ENCODE results near the gene E2F3. TPM values are rescaled to one million over a fixed set of nuclear protein-coding genes. Genes with fewer than 3 reads are reported as not detected.

E2F3 gene
- total and polyA plus RNA-seq, 9 donors, result 2.5 to 13.2 (median 8.7) TPM

- Histone ChIP-seq H3K4me1 (ENCODE audit: control insufficient read depth, insufficient read depth, low read length) (peaks cover 4% of the 10 kb centered on the region), H3K36me3 (ENCODE audit: control insufficient read depth, insufficient read depth, low read length) (peaks cover 7% of the 10 kb centered on the region), H3K27ac (ENCODE audit: low read length) (no peak overlapping the region), H3K27me3 (ENCODE audit: control insufficient read depth, insufficient read depth, low read length) (no peaks in the 10 kb centered on the region), H3K4me3 (ENCODE audit: low read length) (no peak overlapping the region), H3K9me3 (replicated peaks; ENCODE audit: control insufficient read depth, low read depth, low read length) (no peaks in the 10 kb centered on the region)
- no peak for DNase-seq
- 97% methylated on average over 6 of the region's 12 CpGs for WGBS (ENCODE audit: insufficient coverage)
Observed at GRCh38 chr6:20411953-20412681, 10.4 kb downstream of the E2F3 start.

DNA sequence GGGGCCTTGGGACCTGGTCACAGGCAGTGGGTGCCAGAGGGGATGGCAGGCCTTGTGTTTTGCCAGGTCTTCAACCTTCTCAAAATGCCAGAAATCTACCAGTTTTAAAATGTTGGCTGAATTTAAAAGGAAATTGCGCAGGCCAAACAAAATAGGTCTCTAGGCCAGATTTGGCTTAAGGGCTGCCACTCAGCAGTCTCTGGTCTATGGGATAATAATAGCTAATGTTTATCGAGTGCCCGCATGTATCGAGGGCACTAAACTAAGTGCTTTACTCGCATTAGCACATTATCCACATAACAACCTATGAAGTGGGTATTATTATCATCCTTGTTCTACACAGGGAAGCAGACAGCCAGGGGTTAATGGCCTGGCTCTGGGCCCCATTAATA, 11.0 kb downstream of the E2F3 start:
- Histone ChIP-seq H3K27me3 (ENCODE audit: control insufficient read depth, insufficient read depth, low read length) (no peaks in the 10 kb centered on the region), H3K4me1 (ENCODE audit: control insufficient read depth, insufficient read depth, low read length) (peaks cover 4% of the 10 kb centered on the region), H3K9me3 (replicated peaks; ENCODE audit: control insufficient read depth, low read depth, low read length) (no peaks in the 10 kb centered on the region), H3K36me3 (ENCODE audit: control insufficient read depth, insufficient read depth, low read length) (peaks cover 7% of the 10 kb centered on the region), H3K27ac (ENCODE audit: low read length) (no peak overlapping the region), H3K4me3 (ENCODE audit: low read length) (no peak overlapping the region)
- no CpG with 5 or more reads among the region's 5 CpGs for WGBS (ENCODE audit: insufficient coverage)
- no peak for DNase-seq

DNA sequence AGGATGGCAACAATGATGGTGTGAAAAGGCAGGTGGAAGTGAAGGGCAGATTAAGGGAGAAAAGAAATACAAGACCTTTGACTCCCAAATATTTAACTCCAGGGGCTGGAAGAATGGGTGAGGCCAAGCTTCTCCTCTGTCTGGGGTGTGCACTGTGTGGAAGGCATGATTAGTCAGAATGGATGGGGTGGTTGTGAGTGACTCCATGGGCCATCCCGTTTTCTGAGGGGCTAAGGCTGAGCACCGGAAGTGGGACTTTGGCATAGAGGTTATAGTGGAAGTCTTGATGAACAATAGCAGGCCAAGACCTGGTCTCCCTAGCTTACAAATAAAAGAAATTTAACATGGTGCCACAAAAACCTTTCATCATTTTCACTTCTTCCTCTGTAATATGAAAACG, 12.1 kb downstream of the E2F3 start:
- H3K27me3 ChIP-seq (ENCODE audit: control insufficient read depth, insufficient read depth, low read length), result no peaks in the 10 kb centered on the region
- H3K9me3 ChIP-seq (replicated peaks; ENCODE audit: control insufficient read depth, low read depth, low read length), result no peaks in the 10 kb centered on the region
- no peak overlapping the region for H3K27ac ChIP-seq (ENCODE audit: low read length)
- no peak overlapping the region for H3K4me3 ChIP-seq (ENCODE audit: low read length)
- peaks cover 4% of the 10 kb centered on the region for H3K4me1 ChIP-seq (ENCODE audit: control insufficient read depth, insufficient read depth, low read length)
- 83% methylated on average over 1 of the region's 3 CpGs for WGBS (ENCODE audit: insufficient coverage)
- peaks cover 7% of the 10 kb centered on the region for H3K36me3 ChIP-seq (ENCODE audit: control insufficient read depth, insufficient read depth, low read length)
- no peak for DNase-seq

GRCh38 chr6:20414711-20415110, 13.0 kb downstream of the E2F3 start:
- 83% methylated on average over 3 of the region's 8 CpGs for WGBS (ENCODE audit: insufficient coverage)
- no peak for DNase-seq
- peaks cover 4% of the 10 kb centered on the region for H3K4me1 ChIP-seq (ENCODE audit: control insufficient read depth, insufficient read depth, low read length)
- peaks cover 7% of the 10 kb centered on the region for H3K36me3 ChIP-seq (ENCODE audit: control insufficient read depth, insufficient read depth, low read length)
- H3K9me3 ChIP-seq (replicated peaks; ENCODE audit: control insufficient read depth, low read depth, low read length), result no peaks in the 10 kb centered on the region
- H3K27ac ChIP-seq (ENCODE audit: low read length), result no peak overlapping the region
- no peak overlapping the region for H3K4me3 ChIP-seq (ENCODE audit: low read length)
- H3K27me3 ChIP-seq (ENCODE audit: control insufficient read depth, insufficient read depth, low read length), result no peaks in the 10 kb centered on the region

DNA sequence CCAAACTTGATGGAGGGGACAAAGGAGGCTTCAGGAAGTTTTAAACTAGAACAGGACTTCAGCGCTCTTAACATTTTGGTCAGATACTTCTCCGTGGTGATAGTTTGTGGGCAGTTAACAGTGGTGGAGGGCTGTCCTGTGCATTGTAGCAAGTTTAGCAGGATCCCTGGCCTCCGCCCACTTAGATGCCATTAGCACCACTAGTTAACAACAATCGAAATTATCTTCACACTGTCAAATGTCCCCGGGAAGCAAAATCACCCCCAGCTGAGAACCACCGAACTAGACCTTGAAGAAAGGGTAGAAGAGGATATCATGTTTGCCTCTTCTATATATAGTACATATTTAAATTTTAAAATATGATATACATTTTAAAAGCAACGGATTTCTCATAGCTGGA, 13.6 kb downstream of the E2F3 start:
- Histone ChIP-seq H3K4me1 (ENCODE audit: control insufficient read depth, insufficient read depth, low read length) (peaks cover 4% of the 10 kb centered on the region), H3K27ac (ENCODE audit: low read length) (no peak overlapping the region)
- no CpG with 5 or more reads among the region's 7 CpGs for WGBS (ENCODE audit: insufficient coverage)

DNA sequence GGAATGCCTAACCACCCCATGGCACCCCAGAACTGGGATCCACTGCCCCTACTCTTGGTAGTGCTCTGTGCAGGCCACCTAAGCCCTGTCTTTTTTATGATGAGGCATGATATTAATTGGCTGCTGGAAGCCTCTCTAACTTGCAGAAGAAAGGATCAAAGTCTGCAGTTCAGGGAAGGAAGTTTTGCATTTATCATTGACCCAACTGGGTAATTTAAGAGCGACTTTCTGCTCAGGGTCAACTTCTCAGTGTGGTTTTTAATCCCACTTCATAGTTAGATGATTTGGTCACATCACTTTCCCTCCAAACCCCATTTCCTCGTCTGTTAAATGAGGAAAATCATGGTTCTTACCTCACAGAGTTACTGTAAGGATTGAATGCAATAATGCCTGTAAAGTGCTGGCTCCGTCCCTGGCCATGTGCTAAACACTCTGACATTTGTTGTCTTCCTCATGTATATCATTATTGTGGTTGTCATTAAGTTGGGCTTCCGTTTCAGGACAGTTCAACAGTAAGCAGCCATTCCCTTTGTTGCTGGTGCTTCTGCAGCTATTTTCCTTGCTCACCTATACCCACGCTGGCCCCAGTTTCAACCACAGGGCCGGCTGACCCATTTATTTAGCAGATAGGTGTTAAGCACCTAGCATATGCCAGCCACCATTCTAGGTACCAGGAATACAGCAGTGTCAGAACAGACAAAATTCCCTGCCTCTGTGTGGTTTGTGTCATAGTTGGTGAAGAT, 14.2 kb downstream of the E2F3 start:
- WGBS (ENCODE audit: insufficient coverage), result 59% methylated on average over 3 of the region's 6 CpGs
- H3K4me1 ChIP-seq (ENCODE audit: control insufficient read depth, insufficient read depth, low read length), result peaks cover 4% of the 10 kb centered on the region
- peaks cover 7% of the 10 kb centered on the region for H3K36me3 ChIP-seq (ENCODE audit: control insufficient read depth, insufficient read depth, low read length)
- H3K27me3 ChIP-seq (ENCODE audit: control insufficient read depth, insufficient read depth, low read length), result no peaks in the 10 kb centered on the region
- H3K27ac ChIP-seq (ENCODE audit: low read length), result no peak overlapping the region
- no peak overlapping the region for H3K4me3 ChIP-seq (ENCODE audit: low read length)
- DNase-seq, result no peak
- H3K9me3 ChIP-seq (replicated peaks; ENCODE audit: control insufficient read depth, low read depth, low read length), result no peaks in the 10 kb centered on the region

More for the DNA sequence above, 13.6 kb downstream of the E2F3 start:
- DNase-seq, result no peak
- no peaks in the 10 kb centered on the region for H3K27me3 ChIP-seq (ENCODE audit: control insufficient read depth, insufficient read depth, low read length)
- no peak overlapping the region for H3K4me3 ChIP-seq (ENCODE audit: low read length)
- H3K9me3 ChIP-seq (replicated peaks; ENCODE audit: control insufficient read depth, low read depth, low read length), result no peaks in the 10 kb centered on the region
- peaks cover 7% of the 10 kb centered on the region for H3K36me3 ChIP-seq (ENCODE audit: control insufficient read depth, insufficient read depth, low read length)

- Histone ChIP-seq H3K4me1 (ENCODE audit: control insufficient read depth, insufficient read depth, low read length) (peaks cover 4% of the 10 kb centered on the region), H3K27ac (ENCODE audit: low read length) (no peak overlapping the region), H3K27me3 (ENCODE audit: control insufficient read depth, insufficient read depth, low read length) (no peaks in the 10 kb centered on the region), H3K36me3 (ENCODE audit: control insufficient read depth, insufficient read depth, low read length) (peaks cover 7% of the 10 kb centered on the region), H3K4me3 (ENCODE audit: low read length) (no peak overlapping the region), H3K9me3 (replicated peaks; ENCODE audit: control insufficient read depth, low read depth, low read length) (no peaks in the 10 kb centered on the region)
- 20% methylated on average over 1 of the region's 4 CpGs for WGBS (ENCODE audit: insufficient coverage)
- no peak for DNase-seq
Observed at GRCh38 chr6:20416567-20417345, 15.1 kb downstream of the E2F3 start.

- Histone ChIP-seq H3K4me3 (ENCODE audit: low read length) (no peak overlapping the region), H3K36me3 (ENCODE audit: control insufficient read depth, insufficient read depth, low read length) (peaks cover 2% of the 10 kb centered on the region), H3K27me3 (ENCODE audit: control insufficient read depth, insufficient read depth, low read length) (no peaks in the 10 kb centered on the region), H3K4me1 (ENCODE audit: control insufficient read depth, insufficient read depth, low read length) (peaks cover 4% of the 10 kb centered on the region), H3K27ac (ENCODE audit: low read length) (no peak overlapping the region), H3K9me3 (replicated peaks; ENCODE audit: control insufficient read depth, low read depth, low read length) (no peaks in the 10 kb centered on the region)
- no peak for DNase-seq
- WGBS (ENCODE audit: insufficient coverage), result no CpG with 5 or more reads among the region's 6 CpGs
Observed at GRCh38 chr6:20417819-20418218, 16.1 kb downstream of the E2F3 start.

GRCh38 chr6:20426177-20427082, 24.8 kb downstream of the E2F3 start:
- no peaks in the 10 kb centered on the region for H3K4me1 ChIP-seq (ENCODE audit: control insufficient read depth, insufficient read depth, low read length)
- H3K36me3 ChIP-seq (ENCODE audit: control insufficient read depth, insufficient read depth, low read length), result peaks cover 5% of the 10 kb centered on the region
- WGBS (ENCODE audit: insufficient coverage), result 75% methylated on average over 1 of the region's 3 CpGs
- no peak overlapping the region for H3K27ac ChIP-seq (ENCODE audit: low read length)
- H3K4me3 ChIP-seq (ENCODE audit: low read length), result no peak overlapping the region
- DNase-seq, result no peak
- H3K27me3 ChIP-seq (ENCODE audit: control insufficient read depth, insufficient read depth, low read length), result no peaks in the 10 kb centered on the region
- H3K9me3 ChIP-seq (replicated peaks; ENCODE audit: control insufficient read depth, low read depth, low read length), result no peaks in the 10 kb centered on the region
